HEK293 (cell line): ENCODE results near the gene ZNF652.

ENCODE experiments used
- CTCF ChIA-PET: fragments of 350-600 bp; formaldehyde crosslinking; extraction: SDS; loops from one replicate; lab custom pipeline; 2021; ENCODE audit warnings: antibody characterized with exemption; lab: Yijun Ruan, JAX
- POLR2A ChIA-PET: fragments of 300-600 bp; formaldehyde crosslinking; extraction: SDS; loops from one replicate; lab custom pipeline; 2020; ENCODE audit warnings: antibody characterized with exemption, inconsistent platforms; lab: Yijun Ruan, JAX
- H3K27ac ChIP-seq: fragments of 200-500 bp; sonication (Bioruptor generic); 2 replicates; pipeline ENCODE4 v1.5.1; 2014; ENCODE audit warnings: low read depth, low read length, control low read depth, inconsistent platforms; ENCODE audit errors: extremely low read depth
- H3K36me3 ChIP-seq, 2 experiments: fragments of 200-500 bp in 1 of 2; sonication (Bioruptor generic) in 1 of 2; 1 replicate in 1 of 2; 2 replicates in 1 of 2; pipeline ENCODE4 v1.5.1; 2014 to 2017; ENCODE audit warnings: inconsistent platforms in 2 of 2, low read length in 2 of 2; ENCODE audit not compliant: control insufficient read depth in 2 of 2, insufficient read depth in 1 of 2
- H3K4me1 ChIP-seq: fragments of 200-500 bp; sonication (Bioruptor generic); 2 replicates; pipeline ENCODE4 v1.5.1; 2014; ENCODE audit warnings: mild to moderate bottlenecking, low read length, inconsistent platforms; ENCODE audit not compliant: control insufficient read depth, insufficient read depth
- H3K4me3 ChIP-seq: 2 replicates; pipeline ENCODE4 v1.5.1; 2011; ENCODE audit warnings: low read depth, mild to moderate bottlenecking, control low read depth, low read length, moderate library complexity
- H3K9me3 ChIP-seq: fragments of 200-500 bp; sonication (Bioruptor generic); 2 replicates; pipeline ENCODE4 v1.5.1; 2014; ENCODE audit warnings: low read depth, low read length, inconsistent platforms; ENCODE audit not compliant: control insufficient read depth, insufficient read depth
- KLF10 ChIP-seq: fragments of 450-650 bp; IDR thresholded peaks from 2 replicates; pipeline ENCODE4 v1.5.1; 2018; ENCODE audit warnings: missing biosample characterization, mild to moderate bottlenecking, missing genetic modification characterization
- KLF16 ChIP-seq: fragments of 450-650 bp; formaldehyde crosslinking; IDR thresholded peaks from 2 replicates; pipeline ENCODE4 v1.5.1; 2017; ENCODE audit warnings: missing biosample characterization, missing genetic modification characterization
- SP7 ChIP-seq: fragments of 450-650 bp; formaldehyde crosslinking; IDR thresholded peaks from 2 replicates; pipeline ENCODE4 v1.5.1; 2016; ENCODE audit warnings: missing biosample characterization, missing genetic modification characterization
- WT1 ChIP-seq: fragments of 450-650 bp; formaldehyde crosslinking; IDR thresholded peaks from 2 replicates; pipeline ENCODE4 v1.5.1; 2016; ENCODE audit warnings: missing biosample characterization, missing genetic modification characterization
- ZBTB8A ChIP-seq: fragments of 450-650 bp; formaldehyde crosslinking; IDR thresholded peaks from 2 replicates; pipeline ENCODE4 v1.5.1; 2016; ENCODE audit warnings: missing biosample characterization, missing genetic modification characterization
- ZNF114 ChIP-seq: fragments of 450-650 bp; formaldehyde crosslinking; IDR thresholded peaks from 2 replicates; pipeline ENCODE4 v1.5.0; 2017; ENCODE audit warnings: missing biosample characterization, missing genetic modification characterization
- ZNF146 ChIP-seq: fragments of 450-650 bp; formaldehyde crosslinking; IDR thresholded peaks from 2 replicates; pipeline ENCODE4 v1.5.1; 2016; ENCODE audit warnings: missing biosample characterization, missing genetic modification characterization
- ZNF157 ChIP-seq: fragments of 450-650 bp; formaldehyde crosslinking; IDR thresholded peaks from 2 replicates; pipeline ENCODE4 v1.5.1; 2016; ENCODE audit warnings: missing biosample characterization, missing genetic modification characterization
- ZNF214 ChIP-seq: fragments of 450-650 bp; formaldehyde crosslinking; IDR thresholded peaks from 2 replicates; pipeline ENCODE4 v1.5.1; 2017; ENCODE audit warnings: missing biosample characterization, mild to moderate bottlenecking, missing genetic modification characterization, borderline replicate concordance
- ZNF37A ChIP-seq: fragments of 450-650 bp; IDR thresholded peaks from 2 replicates; pipeline ENCODE4 v1.5.1; 2018; ENCODE audit warnings: missing biosample characterization, missing genetic modification characterization
- ZNF48 ChIP-seq: fragments of 450-650 bp; formaldehyde crosslinking; IDR thresholded peaks from 2 replicates; pipeline ENCODE4 v1.5.1; 2016; ENCODE audit warnings: missing biosample characterization, missing genetic modification characterization
- ZNF548 ChIP-seq: fragments of 450-650 bp; formaldehyde crosslinking; IDR thresholded peaks from 2 replicates; pipeline ENCODE4 v1.5.1; 2016; ENCODE audit warnings: missing biosample characterization, missing genetic modification characterization
- ZNF600 ChIP-seq: fragments of 450-650 bp; formaldehyde crosslinking; IDR thresholded peaks from 2 replicates; pipeline ENCODE4 v1.5.1; 2016; ENCODE audit warnings: missing biosample characterization, missing genetic modification characterization
- ZNF610 ChIP-seq: fragments of 450-650 bp; formaldehyde crosslinking; IDR thresholded peaks from 2 replicates; pipeline ENCODE4 v1.5.1; 2016; ENCODE audit warnings: missing biosample characterization, missing genetic modification characterization, borderline replicate concordance
- ZNF621 ChIP-seq: fragments of 450-650 bp; formaldehyde crosslinking; IDR thresholded peaks from 2 replicates; pipeline ENCODE4 v1.5.1; 2017; ENCODE audit warnings: missing biosample characterization, missing genetic modification characterization
- ZNF624 ChIP-seq: fragments of 450-650 bp; formaldehyde crosslinking; IDR thresholded peaks from 2 replicates; pipeline ENCODE4 v1.5.1; 2017; ENCODE audit warnings: missing biosample characterization, missing genetic modification characterization
- ZXDB ChIP-seq: fragments of 450-650 bp; formaldehyde crosslinking; IDR thresholded peaks from 2 replicates; pipeline ENCODE4 v1.5.1; 2016; ENCODE audit warnings: missing biosample characterization, missing genetic modification characterization
- TF ChIP-seq, protein P1 (sequence below): fragments of 450-650 bp; formaldehyde crosslinking; IDR thresholded peaks from 2 replicates; pipeline ENCODE4 v1.5.1; 2016; ENCODE audit warnings: missing biosample characterization, missing genetic modification characterization
- TF ChIP-seq, protein P2 (sequence below): fragments of 450-650 bp; formaldehyde crosslinking; IDR thresholded peaks from 2 replicates; pipeline ENCODE4 v1.5.1; 2016; ENCODE audit warnings: missing biosample characterization, missing genetic modification characterization, borderline replicate concordance
- TF ChIP-seq, protein P3 (sequence below): fragments of 450-650 bp; formaldehyde crosslinking; IDR thresholded peaks from 2 replicates; pipeline ENCODE4 v1.5.1; 2016; ENCODE audit warnings: missing biosample characterization, missing genetic modification characterization
- TF ChIP-seq, protein P4 (sequence below): fragments of 450-650 bp; formaldehyde crosslinking; IDR thresholded peaks from 2 replicates; pipeline ENCODE4 v1.5.1; 2016; ENCODE audit warnings: missing biosample characterization, missing genetic modification characterization
- TF ChIP-seq, protein P5 (sequence below): fragments of 450-650 bp; formaldehyde crosslinking; IDR thresholded peaks from 2 replicates; pipeline ENCODE4 v1.5.1; 2016; ENCODE audit warnings: missing biosample characterization, missing genetic modification characterization

ZNF652 gene

DNA sequence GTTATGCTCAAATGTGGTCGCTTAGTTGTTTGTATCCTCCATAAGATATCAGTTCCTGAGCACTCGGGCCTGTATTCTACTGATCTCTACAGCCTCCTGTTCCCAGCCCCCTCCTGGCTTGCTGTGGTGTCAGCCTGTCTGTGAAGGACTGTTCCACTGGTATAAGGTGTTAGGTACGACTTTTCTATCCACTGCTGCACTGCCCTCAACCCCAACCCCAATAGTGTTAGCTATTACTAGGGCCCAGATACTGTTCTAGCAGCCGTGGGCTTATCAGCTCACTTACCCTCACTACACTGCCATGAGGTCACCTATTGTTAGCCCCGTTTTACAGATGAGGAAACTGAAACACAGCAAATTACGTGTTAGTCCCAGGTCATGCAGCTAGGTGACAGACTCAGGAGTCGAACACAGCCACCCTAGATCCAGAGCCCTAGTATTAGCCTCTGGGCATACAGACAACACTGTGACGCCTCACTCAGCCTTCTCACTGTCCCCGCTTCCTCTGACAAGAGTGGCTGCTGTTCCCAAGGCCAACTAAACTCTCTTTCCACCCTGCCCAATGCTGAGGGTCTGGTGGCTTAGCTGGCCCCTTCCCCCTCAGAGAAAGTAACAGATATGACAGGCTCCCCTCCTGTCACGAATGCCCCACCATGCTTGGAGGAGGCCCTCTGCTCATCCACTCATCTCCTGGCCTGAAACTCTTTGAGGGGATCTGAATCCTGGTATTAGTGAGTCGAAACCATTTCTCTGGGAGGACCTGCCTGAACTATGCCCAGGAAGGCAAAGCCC lies 25.6 kb upstream of the ZNF652 start:
- Histone ChIP-seq H3K4me1 (peaks cover 13% of the 10 kb centered on the region), H3K4me3 (no peak overlapping the region), H3K9me3 (no peaks in the 10 kb centered on the region), H3K36me3 (no peaks in the 10 kb centered on the region), H3K27ac (no peak overlapping the region)
- POLR2A ChIA-PET = interaction anchor here (0.5 kb wide), 1 partner anchor 73 kb away, joined by 3 read pairs; no protein-coding TSS in a partner anchor
- TF ChIP-seq, protein P1, sequence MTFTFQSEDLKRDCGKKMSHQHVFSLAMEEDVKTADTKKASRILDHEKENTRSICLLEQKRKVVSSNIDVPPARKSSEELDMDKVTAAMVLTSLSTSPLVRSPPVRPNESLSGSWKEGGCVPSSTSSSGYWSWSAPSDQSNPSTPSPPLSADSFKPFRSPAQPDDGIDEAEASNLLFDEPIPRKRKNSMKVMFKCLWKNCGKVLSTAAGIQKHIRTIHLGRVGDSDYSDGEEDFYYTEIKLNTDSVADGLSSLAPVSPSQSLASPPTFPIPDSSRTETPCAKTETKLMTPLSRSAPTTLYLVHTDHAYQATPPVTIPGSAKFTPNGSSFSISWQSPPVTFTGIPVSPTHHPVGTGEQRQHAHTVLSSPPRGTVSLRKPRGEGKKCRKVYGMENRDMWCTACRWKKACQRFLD (tag by site-specific recombination) = no peak
- TF ChIP-seq ZNF548 (no peak), SP7 (tag by site-specific recombination) (no peak), ZNF157 (tag by site-specific recombination) (no peak), ZNF600 (tag by site-specific recombination) (no peak), KLF10 (tag by site-specific recombination) (no peak), KLF16 (no peak), ZNF48 (tag by site-specific recombination) (no peak), ZNF214 (tag by site-specific recombination) (no peak), ZNF114 (no peak), ZNF621 (tag by site-specific recombination) (no peak), ZXDB (tag by site-specific recombination) (no peak)
- TF ChIP-seq, protein P2, sequence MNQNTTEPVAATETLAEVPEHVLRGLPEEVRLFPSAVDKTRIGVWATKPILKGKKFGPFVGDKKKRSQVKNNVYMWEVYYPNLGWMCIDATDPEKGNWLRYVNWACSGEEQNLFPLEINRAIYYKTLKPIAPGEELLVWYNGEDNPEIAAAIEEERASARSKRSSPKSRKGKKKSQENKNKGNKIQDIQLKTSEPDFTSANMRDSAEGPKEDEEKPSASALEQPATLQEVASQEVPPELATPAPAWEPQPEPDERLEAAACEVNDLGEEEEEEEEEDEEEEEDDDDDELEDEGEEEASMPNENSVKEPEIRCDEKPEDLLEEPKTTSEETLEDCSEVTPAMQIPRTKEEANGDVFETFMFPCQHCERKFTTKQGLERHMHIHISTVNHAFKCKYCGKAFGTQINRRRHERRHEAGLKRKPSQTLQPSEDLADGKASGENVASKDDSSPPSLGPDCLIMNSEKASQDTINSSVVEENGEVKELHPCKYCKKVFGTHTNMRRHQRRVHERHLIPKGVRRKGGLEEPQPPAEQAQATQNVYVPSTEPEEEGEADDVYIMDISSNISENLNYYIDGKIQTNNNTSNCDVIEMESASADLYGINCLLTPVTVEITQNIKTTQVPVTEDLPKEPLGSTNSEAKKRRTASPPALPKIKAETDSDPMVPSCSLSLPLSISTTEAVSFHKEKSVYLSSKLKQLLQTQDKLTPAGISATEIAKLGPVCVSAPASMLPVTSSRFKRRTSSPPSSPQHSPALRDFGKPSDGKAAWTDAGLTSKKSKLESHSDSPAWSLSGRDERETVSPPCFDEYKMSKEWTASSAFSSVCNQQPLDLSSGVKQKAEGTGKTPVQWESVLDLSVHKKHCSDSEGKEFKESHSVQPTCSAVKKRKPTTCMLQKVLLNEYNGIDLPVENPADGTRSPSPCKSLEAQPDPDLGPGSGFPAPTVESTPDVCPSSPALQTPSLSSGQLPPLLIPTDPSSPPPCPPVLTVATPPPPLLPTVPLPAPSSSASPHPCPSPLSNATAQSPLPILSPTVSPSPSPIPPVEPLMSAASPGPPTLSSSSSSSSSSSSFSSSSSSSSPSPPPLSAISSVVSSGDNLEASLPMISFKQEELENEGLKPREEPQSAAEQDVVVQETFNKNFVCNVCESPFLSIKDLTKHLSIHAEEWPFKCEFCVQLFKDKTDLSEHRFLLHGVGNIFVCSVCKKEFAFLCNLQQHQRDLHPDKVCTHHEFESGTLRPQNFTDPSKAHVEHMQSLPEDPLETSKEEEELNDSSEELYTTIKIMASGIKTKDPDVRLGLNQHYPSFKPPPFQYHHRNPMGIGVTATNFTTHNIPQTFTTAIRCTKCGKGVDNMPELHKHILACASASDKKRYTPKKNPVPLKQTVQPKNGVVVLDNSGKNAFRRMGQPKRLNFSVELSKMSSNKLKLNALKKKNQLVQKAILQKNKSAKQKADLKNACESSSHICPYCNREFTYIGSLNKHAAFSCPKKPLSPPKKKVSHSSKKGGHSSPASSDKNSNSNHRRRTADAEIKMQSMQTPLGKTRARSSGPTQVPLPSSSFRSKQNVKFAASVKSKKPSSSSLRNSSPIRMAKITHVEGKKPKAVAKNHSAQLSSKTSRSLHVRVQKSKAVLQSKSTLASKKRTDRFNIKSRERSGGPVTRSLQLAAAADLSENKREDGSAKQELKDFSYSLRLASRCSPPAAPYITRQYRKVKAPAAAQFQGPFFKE (tag by site-specific recombination) = no peak
- TF ChIP-seq, protein P3, sequence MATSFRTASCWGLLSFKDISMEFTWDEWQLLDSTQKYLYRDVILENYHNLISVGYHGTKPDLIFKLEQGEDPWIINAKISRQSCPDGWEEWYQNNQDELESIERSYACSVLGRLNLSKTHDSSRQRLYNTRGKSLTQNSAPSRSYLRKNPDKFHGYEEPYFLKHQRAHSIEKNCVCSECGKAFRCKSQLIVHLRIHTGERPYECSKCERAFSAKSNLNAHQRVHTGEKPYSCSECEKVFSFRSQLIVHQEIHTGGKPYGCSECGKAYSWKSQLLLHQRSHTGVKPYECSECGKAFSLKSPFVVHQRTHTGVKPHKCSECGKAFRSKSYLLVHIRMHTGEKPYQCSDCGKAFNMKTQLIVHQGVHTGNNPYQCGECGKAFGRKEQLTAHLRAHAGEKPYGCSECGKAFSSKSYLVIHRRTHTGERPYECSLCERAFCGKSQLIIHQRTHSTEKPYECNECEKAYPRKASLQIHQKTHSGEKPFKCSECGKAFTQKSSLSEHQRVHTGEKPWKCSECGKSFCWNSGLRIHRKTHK = no peak
- CTCF ChIA-PET = interaction anchor here (0.6 to 5.9 kb wide), 5 partner anchors 11 to 72 kb away, joined by 4 to 50 read pairs (median 6); no protein-coding TSS in a partner anchor

DNA sequence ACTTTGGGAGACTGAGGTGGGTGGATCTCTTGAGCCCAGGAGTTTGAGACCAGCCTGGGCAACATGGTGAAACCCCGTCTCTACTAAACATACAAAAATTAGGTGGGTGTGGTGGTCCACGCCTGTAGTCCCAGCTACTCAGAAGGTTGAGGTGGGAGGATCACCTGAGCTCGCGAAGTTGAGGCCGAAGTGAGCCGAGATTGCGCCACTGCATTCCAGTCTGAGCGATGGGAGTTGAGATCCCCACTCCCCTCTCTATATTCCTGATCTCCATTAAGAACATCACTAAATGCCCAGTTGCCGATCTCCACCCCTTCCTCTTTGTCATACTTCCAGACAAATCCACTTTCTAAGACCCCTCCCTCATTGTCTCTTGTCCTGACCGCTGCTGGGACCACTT lies 24.3 kb upstream of the ZNF652 start:
- H3K4me3 ChIP-seq = no peak overlapping the region
- peaks cover 13% of the 10 kb centered on the region for H3K4me1 ChIP-seq
- no peaks in the 10 kb centered on the region for H3K9me3 ChIP-seq
- no peak for TF ChIP-seq ZNF610 (tag by site-specific recombination)
- TF ChIP-seq, protein P4, sequence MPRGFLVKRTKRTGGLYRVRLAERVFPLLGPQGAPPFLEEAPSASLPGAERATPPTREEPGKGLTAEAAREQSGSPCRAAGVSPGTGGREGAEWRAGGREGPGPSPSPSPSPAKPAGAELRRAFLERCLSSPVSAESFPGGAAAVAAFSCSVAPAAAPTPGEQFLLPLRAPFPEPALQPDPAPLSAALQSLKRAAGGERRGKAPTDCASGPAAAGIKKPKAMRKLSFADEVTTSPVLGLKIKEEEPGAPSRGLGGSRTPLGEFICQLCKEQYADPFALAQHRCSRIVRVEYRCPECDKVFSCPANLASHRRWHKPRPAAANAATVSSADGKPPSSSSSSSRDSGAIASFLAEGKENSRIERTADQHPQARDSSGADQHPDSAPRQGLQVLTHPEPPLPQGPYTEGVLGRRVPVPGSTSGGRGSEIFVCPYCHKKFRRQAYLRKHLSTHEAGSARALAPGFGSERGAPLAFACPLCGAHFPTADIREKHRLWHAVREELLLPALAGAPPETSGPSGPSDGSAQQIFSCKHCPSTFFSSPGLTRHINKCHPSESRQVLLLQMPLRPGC (tag by site-specific recombination) = no peak
- TF ChIP-seq ZNF624 (tag by site-specific recombination) = no peak
- TF ChIP-seq, protein P1 (tag by site-specific recombination) = no peak
- no peak for TF ChIP-seq ZBTB8A (tag by site-specific recombination)
- no peak for TF ChIP-seq WT1 (tag by site-specific recombination)
- no peak for TF ChIP-seq ZNF146
- no peak for TF ChIP-seq ZNF37A
- TF ChIP-seq, protein P5, sequence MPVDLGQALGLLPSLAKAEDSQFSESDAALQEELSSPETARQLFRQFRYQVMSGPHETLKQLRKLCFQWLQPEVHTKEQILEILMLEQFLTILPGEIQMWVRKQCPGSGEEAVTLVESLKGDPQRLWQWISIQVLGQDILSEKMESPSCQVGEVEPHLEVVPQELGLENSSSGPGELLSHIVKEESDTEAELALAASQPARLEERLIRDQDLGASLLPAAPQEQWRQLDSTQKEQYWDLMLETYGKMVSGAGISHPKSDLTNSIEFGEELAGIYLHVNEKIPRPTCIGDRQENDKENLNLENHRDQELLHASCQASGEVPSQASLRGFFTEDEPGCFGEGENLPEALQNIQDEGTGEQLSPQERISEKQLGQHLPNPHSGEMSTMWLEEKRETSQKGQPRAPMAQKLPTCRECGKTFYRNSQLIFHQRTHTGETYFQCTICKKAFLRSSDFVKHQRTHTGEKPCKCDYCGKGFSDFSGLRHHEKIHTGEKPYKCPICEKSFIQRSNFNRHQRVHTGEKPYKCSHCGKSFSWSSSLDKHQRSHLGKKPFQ (tag by site-specific recombination) = no peak
- H3K36me3 ChIP-seq = no peaks in the 10 kb centered on the region
- no peak overlapping the region for H3K27ac ChIP-seq
- POLR2A ChIA-PET = interaction anchor here (0.6 kb wide), 1 partner anchor 15 kb away, joined by 7 read pairs; no protein-coding TSS in a partner anchor
- CTCF ChIA-PET = interaction anchor here (0.6 to 5.9 kb wide), 8 partner anchors 9 to 1425 kb away, joined by 3 to 50 read pairs (median 4); no protein-coding TSS in a partner anchor
